Panc1 (cell line): ENCODE measurements around the gene DCUN1D4.

Experiments used
- TF ChIP-seq, protein P1 (sequence below): fragments of 450-650 bp; IDR thresholded peaks from 2 replicates; pipeline ENCODE4 v1.5.1; 2017; ENCODE audit warnings: mild to moderate bottlenecking
- TF ChIP-seq, protein P2 (sequence below), 2 experiments: IDR thresholded peaks; 2 replicates each; pipeline ENCODE4 v1.6.1; 2011 to 2012; ENCODE audit warnings: low read depth in 2 of 2, control low read depth in 1 of 2, low read length in 1 of 2, mild to moderate bottlenecking in 1 of 2, moderate library complexity in 1 of 2; ENCODE audit not compliant: insufficient read depth in 1 of 2

DNA sequence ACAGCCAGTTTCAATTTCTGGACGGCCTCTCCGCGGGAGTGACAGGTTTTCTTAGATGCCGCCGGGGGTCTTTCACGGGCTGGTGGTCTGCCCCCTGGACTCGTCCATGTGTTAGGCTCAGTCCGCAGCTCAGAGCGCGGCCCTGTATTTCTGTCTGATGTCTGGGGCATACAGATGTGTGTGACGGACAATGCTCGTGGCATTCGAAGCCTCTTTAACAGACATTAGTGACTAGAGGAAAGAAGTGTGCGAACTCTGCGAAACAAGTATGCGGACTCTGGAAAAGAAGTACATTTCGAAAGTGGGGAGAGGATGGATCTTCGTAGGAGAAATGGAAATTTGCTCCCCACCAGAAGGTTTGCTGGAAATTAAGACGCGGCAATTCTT, 793 bp upstream of the DCUN1D4 start:
- TF ChIP-seq, protein P1, sequence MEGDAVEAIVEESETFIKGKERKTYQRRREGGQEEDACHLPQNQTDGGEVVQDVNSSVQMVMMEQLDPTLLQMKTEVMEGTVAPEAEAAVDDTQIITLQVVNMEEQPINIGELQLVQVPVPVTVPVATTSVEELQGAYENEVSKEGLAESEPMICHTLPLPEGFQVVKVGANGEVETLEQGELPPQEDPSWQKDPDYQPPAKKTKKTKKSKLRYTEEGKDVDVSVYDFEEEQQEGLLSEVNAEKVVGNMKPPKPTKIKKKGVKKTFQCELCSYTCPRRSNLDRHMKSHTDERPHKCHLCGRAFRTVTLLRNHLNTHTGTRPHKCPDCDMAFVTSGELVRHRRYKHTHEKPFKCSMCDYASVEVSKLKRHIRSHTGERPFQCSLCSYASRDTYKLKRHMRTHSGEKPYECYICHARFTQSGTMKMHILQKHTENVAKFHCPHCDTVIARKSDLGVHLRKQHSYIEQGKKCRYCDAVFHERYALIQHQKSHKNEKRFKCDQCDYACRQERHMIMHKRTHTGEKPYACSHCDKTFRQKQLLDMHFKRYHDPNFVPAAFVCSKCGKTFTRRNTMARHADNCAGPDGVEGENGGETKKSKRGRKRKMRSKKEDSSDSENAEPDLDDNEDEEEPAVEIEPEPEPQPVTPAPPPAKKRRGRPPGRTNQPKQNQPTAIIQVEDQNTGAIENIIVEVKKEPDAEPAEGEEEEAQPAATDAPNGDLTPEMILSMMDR, result no peak
- TF ChIP-seq, protein P2, sequence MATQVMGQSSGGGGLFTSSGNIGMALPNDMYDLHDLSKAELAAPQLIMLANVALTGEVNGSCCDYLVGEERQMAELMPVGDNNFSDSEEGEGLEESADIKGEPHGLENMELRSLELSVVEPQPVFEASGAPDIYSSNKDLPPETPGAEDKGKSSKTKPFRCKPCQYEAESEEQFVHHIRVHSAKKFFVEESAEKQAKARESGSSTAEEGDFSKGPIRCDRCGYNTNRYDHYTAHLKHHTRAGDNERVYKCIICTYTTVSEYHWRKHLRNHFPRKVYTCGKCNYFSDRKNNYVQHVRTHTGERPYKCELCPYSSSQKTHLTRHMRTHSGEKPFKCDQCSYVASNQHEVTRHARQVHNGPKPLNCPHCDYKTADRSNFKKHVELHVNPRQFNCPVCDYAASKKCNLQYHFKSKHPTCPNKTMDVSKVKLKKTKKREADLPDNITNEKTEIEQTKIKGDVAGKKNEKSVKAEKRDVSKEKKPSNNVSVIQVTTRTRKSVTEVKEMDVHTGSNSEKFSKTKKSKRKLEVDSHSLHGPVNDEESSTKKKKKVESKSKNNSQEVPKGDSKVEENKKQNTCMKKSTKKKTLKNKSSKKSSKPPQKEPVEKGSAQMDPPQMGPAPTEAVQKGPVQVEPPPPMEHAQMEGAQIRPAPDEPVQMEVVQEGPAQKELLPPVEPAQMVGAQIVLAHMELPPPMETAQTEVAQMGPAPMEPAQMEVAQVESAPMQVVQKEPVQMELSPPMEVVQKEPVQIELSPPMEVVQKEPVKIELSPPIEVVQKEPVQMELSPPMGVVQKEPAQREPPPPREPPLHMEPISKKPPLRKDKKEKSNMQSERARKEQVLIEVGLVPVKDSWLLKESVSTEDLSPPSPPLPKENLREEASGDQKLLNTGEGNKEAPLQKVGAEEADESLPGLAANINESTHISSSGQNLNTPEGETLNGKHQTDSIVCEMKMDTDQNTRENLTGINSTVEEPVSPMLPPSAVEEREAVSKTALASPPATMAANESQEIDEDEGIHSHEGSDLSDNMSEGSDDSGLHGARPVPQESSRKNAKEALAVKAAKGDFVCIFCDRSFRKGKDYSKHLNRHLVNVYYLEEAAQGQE (IDR thresholded peaks at IDR 0.05; ENCODE audit: insufficient read depth in 1 of 2, low read depth in 2 of 2, low read length in 1 of 2), result no peak
